GM18909 (cell line): ENCODE data around the gene RASSF5.

Experiments used
- ATAC-seq: cut with Tn5 transposase; IDR thresholded peaks from one replicate; pipeline ENCODE4 v1.9.1; 2021; ENCODE audit warnings: mild to moderate bottlenecking; ENCODE audit not compliant: unreplicated experiment, poor library complexity

The RASSF5 gene

DNA sequence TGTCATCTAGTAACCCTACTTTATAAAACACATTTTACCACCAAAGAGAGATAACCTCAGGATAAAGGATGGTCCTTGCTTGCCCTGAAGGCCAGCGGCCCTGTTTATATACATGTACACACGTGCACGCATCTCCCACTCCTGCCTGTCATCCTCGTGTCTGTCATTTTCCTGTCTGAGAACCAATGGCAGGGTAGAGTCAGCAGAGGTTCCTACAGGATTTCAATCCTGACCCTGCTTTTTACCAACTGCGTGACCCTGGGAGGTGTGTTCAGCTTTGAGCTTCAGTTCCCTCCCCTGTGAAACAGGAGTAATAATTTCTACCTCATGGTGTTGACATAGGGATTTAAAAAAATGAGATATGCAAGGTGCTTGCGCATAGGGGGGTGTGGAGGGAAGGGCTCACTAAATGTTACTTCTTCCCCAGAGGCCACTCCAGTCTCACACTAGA is 12.3 kb upstream of the RASSF5 start:
- ATAC-seq: no peak

DNA sequence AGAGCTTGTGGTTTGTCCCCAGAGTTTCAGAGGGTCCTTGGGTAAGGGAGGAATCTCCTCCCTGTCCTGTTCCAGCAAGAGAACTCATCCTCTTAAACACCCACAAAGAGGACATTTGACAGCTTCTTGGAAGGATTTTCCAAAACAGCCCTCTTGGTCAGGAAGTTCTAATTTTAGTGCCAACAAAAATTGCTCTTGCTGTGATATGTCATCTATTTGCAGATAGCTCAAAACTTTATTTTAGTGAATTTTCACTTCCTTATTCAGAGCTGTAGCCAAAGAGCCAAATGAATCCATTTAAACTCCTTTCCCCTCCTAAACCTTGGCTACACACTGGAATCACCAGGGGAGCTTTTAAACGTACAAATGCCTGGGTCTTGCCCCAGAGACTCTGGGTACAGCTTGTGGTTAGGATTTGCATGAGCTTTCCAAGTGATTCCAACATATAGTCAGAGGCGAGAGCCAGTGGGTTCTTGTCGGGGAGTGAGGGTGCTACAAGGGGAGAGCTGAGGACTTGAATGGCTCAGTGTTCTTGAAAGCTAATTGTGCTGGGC is 11.8 kb upstream of the RASSF5 start:
- peak; percentile 17 for ATAC-seq

DNA sequence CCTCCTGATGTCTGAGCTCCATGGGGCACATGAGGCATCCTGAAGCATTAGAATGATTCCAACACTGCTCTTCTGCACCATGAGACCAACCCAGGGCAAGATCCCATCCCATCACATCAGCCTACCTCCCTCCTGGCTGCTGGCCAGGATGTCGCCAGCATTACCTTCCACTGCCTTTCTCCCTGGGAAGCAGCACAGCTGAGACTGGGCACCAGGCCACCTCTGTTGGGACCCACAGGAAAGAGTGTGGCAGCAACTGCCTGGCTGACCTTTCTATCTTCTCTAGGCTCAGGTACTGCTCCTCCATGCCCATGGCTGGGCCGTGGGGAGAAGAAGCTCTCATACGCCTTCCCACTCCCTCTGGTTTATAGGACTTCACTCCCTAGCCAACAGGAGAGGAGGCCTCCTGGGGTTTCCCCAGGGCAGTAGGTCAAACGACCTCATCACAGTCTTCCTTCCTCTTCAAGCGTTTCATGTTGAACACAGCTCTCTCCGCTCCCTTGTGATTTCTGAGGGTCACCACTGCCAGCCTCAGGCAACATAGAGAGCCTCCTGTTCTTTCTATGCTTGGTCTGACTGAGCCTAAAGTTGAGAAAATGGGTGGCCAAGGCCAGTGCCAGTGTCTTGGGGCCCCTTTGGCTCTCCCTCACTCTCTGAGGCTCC is 11.1 kb upstream of the RASSF5 start:
- ATAC-seq: peak; percentile 75

DNA sequence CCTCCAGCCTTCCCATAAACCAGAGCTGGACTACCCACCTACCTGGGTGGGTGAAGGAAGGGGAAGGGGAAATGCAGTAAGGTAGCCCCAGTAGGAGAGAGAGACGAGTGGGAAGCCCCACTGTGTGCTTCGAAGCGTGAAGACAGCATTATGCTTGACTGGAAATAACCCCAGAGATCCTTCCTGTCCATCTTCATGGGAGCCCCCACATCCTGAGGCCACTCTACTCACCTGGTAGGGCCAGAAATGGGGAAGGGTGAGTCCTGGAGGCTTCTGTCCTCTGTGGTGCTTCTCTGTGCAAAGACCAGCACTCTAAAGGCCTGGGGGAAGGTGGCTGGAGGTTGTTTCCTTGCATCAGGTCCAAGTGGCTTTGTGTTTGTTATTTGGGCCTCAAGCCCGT is 10.0 kb upstream of the RASSF5 start:
- ATAC-seq: no peak

DNA sequence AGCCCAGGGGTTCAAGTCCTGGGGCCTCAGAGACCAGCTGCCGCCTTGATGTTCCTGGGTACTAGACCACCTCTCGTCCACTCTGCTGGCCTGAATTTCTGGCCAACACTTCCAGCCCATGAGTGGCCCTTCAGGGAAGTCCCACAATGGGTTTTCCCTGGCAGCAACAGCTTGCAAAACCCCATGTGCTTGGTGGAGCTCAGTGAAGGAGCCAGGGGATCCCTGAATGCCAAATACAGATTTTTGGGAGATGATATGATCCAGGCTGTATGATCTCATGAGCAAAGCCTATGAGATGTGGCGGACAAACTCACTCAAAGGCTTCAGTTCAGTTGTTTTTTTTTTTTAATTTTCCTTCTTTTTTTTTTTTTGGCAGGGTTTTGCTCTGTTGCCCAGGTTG is 9.6 kb upstream of the RASSF5 start:
- ATAC-seq: no peak

DNA sequence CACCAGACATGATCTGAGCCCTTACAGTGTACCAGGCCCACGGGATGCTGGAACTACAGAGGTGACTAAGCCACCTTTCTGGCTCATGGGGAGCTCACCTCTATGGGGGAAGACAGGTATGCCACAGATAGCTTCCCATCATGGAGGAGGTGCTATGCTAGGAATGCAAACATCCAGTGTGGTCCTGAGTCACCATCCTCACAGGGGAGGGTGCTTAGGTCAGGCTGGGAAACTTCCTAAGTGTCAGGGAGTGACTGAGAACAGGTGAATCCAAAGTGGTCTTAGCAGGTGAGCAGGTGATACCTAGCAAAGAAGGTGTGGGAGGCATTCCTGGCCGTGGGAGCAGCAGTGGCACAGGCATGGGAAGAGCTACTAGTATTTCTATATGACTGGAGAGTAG is 8.6 kb upstream of the RASSF5 start:
- no peak for ATAC-seq

DNA sequence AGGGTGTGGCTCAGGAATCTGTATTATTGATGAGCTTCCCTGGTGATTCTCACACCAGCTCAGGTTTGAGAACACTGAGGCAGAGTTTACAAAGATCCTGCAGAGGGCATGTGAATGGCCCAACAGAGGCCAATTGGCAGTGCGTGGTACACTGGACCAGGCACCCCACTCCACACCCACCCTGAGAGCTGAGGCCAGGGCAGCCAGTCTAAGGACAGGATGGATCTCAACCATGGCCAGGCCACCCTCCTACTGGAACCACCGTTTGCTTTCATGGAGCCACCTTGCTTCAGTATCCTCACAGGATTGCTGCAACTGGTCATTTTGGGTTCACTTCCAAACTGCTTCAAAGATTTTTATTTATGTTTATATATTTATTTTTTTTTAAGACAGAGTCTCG is 7.3 kb upstream of the RASSF5 start:
- no peak for ATAC-seq

DNA sequence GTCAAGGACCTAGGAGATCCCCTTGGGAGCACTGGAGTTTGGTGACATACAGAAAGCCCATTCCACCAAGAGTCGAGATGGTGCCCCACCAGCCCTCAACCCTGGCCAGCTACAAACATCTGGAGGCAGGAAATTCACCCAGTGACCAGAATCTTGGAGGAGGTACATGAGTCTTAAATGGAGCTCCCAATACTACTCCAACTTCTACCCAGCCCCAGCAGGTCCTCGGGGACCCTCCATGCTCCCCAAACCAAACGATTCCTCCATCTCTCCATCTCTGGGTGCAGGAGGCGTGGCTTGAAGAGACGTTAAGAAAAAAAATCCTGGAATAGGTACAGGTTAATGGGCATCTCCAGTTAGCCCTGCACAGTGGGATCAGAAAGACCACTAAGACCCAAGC is 5.5 kb upstream of the RASSF5 start:
- ATAC-seq: no peak

DNA sequence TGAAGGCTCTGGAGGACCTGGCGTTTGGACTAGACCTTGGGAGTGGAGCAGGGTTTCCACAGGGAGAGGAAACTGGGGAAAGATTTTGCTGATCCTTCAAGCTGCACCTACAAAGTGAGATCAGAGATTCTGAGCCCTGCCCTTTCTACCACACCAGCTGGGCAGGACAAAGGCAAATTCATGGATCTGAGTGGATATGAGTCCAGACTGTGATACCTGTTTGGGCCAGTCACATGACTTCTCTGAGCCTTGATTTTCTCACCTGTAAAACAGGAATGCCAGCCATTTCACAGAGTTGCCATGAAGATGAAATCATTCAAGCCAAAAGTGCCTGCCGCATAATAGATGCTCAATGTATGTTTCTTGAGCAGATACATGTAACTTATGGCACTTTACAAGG is 4.9 kb upstream of the RASSF5 start:
- no peak for ATAC-seq

DNA sequence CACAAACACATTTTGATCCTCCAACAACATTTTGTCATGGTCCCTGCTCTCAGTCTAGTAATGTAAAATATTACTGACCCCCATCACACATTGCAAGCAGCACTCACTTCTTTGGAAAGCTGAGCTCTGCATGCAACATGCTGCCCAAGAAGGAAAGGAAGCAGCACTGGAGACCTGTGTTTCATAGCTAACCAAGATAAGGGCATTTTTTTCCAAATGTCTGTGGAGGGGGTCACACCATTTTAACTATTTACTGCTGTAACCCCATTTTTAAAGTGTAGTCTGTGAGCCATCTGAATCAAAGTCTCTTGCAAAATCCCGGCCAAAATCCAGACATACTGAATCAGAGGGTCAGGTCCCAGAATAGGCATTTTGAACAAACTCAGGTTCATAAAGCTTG is 4.5 kb upstream of the RASSF5 start:
- ATAC-seq: no peak

DNA sequence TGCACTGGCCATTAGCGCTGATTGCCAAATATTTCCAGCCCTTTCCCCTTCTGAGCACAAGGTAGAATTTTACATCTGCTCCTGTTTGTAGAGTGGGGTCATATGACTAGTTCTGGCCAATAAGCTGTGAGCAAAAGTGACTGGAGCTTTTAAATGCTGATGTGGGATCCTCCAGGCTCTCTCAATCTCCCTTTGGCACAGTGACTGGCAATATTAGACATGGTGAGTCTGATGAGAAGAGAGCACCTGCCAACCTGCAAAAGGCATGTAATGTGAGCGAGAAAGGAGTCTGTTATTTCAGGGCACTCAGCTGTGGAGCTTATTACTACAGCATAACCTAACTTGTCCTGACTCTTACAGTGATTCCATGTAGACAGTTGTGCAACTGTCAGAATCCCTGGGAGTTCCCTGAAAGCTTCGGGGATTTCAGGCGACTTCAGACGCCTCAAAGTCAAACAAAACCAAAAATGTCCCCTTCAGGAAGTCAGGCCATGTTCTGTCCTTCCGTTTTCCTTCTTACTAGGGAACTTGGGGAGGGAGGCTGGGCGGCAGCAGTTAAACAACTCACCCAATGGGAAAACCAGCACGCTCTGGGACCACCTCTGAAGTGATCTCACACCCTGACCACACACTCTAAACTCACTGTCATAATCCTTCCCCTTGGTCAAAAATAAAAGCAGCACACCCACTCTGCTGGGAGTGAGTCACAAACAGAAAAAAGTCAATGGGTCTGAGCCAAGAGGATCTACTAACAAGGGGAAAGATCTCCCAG is 3.6 kb upstream of the RASSF5 start:
- ATAC-seq: peak; percentile 36

DNA sequence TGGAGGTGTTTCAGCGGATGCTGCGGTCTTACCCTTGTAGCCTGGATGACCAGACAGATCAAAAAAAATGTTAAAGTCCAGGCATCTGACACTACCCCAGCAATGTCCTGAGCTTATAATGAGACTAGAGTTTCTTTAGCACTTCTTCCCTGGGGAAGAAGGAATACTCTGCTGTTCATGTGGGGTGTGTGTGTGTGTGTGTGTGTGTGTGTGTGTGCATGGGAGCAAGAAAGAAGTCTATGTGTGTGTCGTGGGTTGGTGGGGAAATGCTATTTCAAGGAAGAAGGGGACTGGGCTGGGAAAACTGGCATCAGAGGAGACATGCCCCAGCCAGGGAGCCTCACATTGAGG is 3.0 kb upstream of the RASSF5 start:
- ATAC-seq: no peak

DNA sequence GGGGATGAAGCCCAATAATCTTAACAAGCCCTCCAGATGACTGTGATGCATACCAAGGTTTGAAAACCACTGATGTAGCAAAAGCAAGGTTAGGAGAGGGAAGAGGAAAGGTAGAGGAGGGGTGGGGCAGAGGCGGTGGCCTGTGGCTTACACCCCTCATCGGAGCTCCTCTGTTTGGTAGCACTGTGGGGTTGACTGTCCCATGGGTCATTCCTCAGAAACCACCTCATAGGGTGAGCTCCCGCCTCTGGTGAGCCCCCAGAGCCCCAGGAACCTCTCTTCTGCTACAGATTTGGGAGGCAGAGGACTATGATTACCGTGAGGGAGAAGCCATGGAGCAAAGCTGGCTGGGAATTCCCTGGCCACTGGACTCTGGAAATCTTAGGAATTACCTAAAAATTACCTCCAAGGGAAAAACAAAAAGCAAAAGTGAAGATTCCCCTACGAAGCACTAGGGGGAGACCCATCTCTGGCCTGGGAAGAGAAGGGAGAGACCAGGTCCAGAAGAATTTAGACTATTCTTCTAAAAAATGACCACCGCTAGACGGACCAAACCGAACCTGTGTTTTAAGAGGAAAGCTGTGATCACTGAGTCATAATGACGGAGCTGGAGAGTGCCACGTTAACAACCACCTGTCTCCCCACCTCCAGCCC is 1.5 kb upstream of the RASSF5 start:
- ATAC-seq: no peak

DNA sequence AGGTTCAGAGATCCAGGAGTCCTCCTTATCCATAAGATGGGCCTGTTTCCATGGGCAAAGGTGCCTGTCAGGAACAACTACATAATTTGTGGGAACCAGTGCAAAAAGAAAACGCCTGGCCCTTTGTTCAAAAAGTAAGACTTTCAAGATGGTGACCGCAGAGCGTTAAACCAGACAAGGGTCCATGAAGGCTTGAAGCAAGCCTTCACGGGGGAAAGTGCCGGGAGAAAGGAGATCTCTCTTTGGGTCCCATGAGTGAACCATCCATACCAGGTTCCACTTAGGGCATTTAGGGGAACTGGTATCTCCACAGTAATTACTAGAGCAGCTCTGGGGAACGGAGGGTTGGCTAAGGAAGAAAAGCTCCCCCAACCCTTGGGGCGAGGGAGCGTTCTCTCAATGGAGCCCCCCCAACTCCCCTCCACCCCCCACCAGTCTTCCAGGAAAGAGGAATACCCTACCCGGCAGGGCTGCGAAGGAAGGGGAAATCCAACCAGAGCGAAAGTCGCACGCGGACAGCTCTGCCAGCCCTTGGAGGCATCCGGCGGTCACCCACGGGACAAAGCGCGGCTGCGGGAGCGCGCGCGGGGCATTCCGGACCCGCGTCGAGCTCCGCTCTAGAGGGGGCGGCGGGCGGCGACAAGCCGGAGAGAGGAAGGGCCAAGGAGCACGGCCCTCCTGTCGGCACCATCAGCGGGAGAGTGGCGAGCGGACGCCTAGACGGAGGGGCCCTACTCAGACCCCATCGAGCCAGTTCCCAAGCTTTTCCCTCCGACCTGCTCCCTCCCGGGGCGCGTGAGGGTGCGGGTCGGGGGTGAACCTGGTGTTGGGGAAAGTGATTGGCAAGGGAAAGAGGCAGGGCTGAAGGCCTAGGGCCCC is 687 bp upstream of the RASSF5 start:
- peak; percentile 29 for ATAC-seq

DNA sequence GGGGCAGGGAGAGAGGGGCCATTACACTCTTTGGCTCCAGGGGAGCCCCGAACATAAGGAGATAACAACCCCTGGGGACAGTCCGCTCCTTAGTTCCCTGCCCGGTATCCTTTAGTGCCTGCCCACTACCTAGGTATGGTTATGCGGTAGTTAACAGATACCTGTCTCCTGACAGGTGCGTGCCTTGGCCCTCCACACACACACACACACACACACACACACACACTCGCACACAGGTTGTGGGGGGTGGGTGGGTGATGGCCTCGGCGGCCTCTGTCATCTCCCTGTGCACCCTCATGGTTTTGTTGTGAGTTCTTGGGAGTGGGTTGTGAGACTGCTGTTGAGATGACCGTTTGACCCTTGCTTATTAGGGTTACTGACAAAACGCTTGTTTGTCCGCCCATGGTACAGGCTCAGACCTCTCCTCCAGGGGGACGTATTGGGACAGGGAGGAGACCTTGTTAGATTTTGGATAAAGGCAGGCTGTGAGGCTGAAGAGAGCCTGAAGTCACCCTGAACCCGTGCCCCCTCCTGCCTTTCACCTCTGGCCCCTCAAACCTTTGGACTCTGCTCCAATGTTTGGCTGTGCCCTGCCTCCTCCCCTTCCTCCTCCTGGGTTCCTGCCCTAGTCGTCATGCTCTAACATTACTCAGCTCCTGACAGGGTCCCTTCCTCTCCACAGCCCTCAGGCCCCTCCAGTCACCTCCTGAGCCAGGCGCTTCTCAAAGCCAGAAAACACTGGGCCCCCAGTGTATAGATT is 979 bp downstream of the RASSF5 start:
- no peak for ATAC-seq

DNA sequence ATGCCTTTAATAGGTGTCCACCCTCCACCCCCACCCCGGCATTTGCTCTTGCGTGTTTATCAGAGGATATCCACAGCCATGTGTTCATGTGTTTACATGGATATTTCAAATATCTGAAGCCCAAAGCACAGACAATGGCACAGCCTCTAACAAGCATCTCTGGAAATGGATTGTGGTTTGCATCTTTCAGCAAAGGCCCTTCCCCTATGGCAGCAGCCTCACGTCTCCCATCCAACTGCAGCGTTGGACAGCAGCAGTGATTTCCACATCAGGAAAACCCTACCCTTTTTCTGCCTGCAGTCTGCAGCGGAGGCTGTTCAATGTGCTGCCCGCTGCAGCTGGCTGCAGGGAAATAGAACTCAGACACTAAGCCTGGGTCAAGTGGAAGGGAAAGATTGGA is 1.6 kb downstream of the RASSF5 start:
- ATAC-seq: no peak

DNA sequence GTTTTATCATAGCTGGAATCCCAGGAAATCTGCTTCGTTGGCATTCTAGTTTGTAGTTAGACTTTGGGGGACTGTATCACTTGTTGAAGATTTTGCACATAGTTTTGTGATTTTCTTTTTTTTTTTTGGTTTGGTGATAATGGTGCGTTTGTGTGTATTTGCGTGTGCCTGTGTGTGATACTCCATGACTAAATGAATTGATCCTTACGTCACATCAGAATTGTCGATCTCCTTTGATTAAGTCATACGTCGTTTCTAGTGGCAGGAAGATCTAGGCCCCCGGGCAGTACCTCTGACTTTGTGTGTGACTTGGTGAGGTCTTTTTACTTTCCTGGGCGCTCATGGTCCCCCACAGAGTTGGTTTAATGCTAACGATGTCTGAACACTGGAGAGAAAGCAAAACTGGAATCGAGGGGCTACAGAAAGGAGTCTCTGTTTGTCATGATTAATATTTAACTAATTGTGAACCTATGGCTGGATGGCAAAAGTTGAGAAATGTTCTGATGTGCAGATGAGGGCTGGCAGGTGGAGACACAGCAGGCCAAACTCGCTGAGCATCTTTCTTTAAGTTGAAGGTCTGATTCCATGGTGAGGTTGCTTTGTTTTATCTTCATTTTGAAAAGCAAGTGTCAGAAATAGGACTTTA is 2.4 kb downstream of the RASSF5 start:
- no peak for ATAC-seq

DNA sequence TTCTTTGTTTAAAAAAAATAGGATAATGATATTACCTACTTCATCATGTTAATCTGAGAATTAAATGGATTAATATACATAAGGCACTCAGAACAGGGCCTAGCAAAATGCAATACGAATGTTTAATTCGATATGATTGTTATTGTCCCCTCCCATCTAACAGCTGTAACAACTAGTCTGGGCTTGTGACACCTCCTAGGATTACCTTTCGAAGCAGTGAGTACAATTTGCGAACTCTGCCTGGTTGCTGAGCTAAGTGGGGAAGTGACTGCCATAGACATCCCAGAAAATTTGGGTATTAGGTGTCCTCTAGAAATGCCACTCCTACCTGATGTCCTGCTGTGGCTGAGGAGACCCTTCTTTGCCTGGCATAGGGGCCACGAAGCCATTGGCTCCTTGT is 3.0 kb downstream of the RASSF5 start:
- no peak for ATAC-seq

DNA sequence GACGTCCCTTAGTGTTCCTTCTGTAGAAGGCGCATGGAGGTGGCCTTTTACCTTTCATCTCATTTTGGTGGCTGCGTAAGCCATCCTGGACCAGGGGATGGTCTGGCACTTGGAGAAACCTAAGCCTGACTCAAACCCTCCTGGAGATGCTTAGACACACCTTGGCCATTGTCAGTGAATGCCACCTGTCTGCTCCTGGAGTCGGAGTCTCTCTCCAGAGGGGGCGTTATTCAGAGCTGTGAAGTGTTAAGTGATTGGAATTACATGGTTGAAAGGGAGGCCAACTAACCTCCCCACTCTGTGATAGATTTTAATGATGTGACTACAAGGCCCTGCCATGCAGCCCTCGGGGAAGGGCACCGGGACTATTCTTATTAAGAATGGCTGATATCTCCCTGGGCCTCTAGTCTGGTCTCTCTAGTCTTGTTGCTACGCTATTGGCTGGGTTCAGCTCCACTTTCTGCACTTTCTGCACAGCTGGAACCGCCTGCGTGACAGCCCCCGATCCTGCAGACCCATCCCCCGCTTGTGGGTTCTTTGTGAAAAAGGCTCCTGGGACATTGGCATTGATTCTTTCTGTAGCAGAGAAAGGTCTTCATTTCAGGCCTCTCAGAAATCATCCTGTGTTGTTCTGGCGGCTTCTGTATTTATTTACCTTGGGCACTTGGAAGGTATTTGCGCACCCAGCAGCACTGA is 4.2 kb downstream of the RASSF5 start:
- ATAC-seq: no peak
